Left lung (tissue), 10 donors: Measurements from ENCODE around the gene ITPR2. TPM values are rescaled to one million over a fixed set of nuclear protein-coding genes. Genes with fewer than 3 reads are reported as not detected.

Source experiments
- ATAC-seq: fragments of 200-7000 bp; cut with Tn5 transposase; one replicate; pipeline ENCODE4 v1.9.1; 2020; ENCODE audit warnings: moderate library complexity
- DNase-seq, 4 donors: peaks; one replicate each; pipeline ENCODE4 v3.0.0-alpha.2; 2013 to 2020
- H3K27ac ChIP-seq, 2 donors: fragments of 200-600 bp; sonication (generic) in 1 of 2; one replicate each; pipeline versions ENCODE4 v1.5.0 to v1.8.0; 2020 to 2021
- H3K27me3 ChIP-seq, 2 donors: fragments of 200-600 bp; sonication (generic) in 1 of 2; one replicate each; pipeline versions ENCODE4 v1.5.0 to v1.8.0; 2020 to 2021
- H3K36me3 ChIP-seq, 2 donors: fragments of 200-600 bp; sonication (generic) in 1 of 2; one replicate each; pipeline versions ENCODE4 v1.5.0 to v1.8.0; 2020 to 2021
- H3K4me1 ChIP-seq, 2 donors: fragments of 200-600 bp; one replicate each; pipeline ENCODE4 v1.8.0; 2021
- H3K4me3 ChIP-seq, 2 donors: fragments of 200-600 bp; sonication (generic) in 1 of 2; one replicate each; pipeline versions ENCODE4 v1.5.0 to v1.8.0; 2020 to 2021; ENCODE audit warnings: mild to moderate bottlenecking in 1 of 2
- H3K9me3 ChIP-seq, 2 donors: fragments of 200-600 bp; sonication (generic) in 1 of 2; one replicate each; pipeline versions ENCODE4 v1.5.0 to v1.8.0; 2020 to 2021
- intact Hi-C, 2 donors: fragments of 100-400 bp; cut with DNase I; formaldehyde crosslinking; loops; one replicate each; pipeline versions ENCODE4 v1.11.2 to v1.14.2; 2022
- polyA plus RNA-seq, 6 donors: library from polyadenylated mRNA; unstranded; fragments of 120-200 nt; gene quantifications; one replicate each; pipeline ENCODE4 v1.2.1, GENCODE V29; 2013; ENCODE audit not compliant: insufficient read length in 6 of 6
- total RNA-seq, 2 donors: library from RNA; stranded (reverse); fragmentation: NEBNext Ultra II Directional; extraction: Animal tissue kit (Norgen Biotek cat#: 25700); gene quantifications; one replicate each; pipeline ENCODE4 v1.2.1, GENCODE V29; 2021
- TF ChIP-seq, protein P1 (sequence below), 2 donors: fragments of 200-600 bp; sonication (generic) in 1 of 2; IDR thresholded peaks; one replicate each; pipeline versions ENCODE4 v1.5.0 to v1.8.0; 2021; ENCODE audit warnings: antibody characterized with exemption in 2 of 2
- donor health status: DM: no; HTN: yes; CAD: no.
- donor health status: DM: no; HTN: no; CAD: no.

The ITPR2 gene
- total and polyA plus RNA-seq, 8 donors = 5.5 to 67.8 (median 7.5) TPM

DNA sequence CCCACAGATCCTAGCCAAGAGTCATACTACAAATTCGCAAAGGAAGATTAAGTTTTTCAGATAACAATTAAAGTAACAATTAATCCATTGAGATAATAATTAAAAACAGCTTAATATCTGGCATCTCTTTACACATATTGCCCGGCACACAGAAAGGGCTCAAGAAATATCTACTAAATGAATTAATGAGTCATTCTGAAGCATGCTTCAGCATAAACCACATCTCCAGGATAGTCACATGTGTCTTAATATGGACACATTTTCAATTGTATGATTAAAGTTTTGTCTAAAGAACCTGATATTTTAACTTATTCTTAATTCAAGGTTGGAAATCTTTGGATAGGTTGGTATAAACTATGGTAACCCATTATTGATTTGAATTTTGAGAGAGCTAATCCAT, 9.6 kb downstream of the ITPR2 start:
- no peak for DNase-seq
- Histone ChIP-seq H3K9me3 (no peaks in the 10 kb centered on the region), H3K4me3 (no peak overlapping the region), H3K36me3 (no peaks in the 10 kb centered on the region), H3K4me1 (peaks cover 0 to 19% of the 10 kb centered on the region in 2 donors), H3K27ac (no peak overlapping the region), H3K27me3 (no peaks in the 10 kb centered on the region)
- no peak for ATAC-seq
- TF ChIP-seq, protein P1, sequence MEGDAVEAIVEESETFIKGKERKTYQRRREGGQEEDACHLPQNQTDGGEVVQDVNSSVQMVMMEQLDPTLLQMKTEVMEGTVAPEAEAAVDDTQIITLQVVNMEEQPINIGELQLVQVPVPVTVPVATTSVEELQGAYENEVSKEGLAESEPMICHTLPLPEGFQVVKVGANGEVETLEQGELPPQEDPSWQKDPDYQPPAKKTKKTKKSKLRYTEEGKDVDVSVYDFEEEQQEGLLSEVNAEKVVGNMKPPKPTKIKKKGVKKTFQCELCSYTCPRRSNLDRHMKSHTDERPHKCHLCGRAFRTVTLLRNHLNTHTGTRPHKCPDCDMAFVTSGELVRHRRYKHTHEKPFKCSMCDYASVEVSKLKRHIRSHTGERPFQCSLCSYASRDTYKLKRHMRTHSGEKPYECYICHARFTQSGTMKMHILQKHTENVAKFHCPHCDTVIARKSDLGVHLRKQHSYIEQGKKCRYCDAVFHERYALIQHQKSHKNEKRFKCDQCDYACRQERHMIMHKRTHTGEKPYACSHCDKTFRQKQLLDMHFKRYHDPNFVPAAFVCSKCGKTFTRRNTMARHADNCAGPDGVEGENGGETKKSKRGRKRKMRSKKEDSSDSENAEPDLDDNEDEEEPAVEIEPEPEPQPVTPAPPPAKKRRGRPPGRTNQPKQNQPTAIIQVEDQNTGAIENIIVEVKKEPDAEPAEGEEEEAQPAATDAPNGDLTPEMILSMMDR (IDR thresholded peaks at IDR 0.05) = no peak
- intact Hi-C loops = no loop called here

DNA sequence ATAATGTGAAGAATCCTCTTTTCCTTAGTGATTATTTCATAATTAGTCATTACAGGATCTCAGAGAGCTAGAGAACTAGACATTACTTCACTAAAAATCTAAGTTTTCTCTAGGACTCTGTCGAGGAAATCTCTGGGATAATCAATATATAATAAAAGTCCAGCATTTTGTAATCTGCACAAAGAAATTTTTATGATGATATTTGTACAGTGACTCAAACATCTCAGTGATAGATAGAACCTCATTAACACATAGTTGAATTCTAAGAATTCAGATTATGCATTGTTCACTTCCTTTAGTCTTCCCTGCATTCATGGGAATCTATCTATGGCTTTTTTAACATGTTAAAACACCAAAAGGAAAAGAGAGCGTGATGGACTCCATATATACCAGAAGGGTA, 11.0 kb downstream of the ITPR2 start:
- no peaks in the 10 kb centered on the region for H3K36me3 ChIP-seq
- H3K27me3 ChIP-seq = no peaks in the 10 kb centered on the region
- H3K27ac ChIP-seq = no peak overlapping the region
- H3K4me3 ChIP-seq = no peak overlapping the region
- H3K4me1 ChIP-seq = peaks cover 0 to 10% of the 10 kb centered on the region in 2 donors
- DNase-seq = no peak
- intact Hi-C loops = no loop called here
- no peaks in the 10 kb centered on the region for H3K9me3 ChIP-seq
- TF ChIP-seq, protein P1 (IDR thresholded peaks at IDR 0.05) = no peak
- ATAC-seq = no peak

DNA sequence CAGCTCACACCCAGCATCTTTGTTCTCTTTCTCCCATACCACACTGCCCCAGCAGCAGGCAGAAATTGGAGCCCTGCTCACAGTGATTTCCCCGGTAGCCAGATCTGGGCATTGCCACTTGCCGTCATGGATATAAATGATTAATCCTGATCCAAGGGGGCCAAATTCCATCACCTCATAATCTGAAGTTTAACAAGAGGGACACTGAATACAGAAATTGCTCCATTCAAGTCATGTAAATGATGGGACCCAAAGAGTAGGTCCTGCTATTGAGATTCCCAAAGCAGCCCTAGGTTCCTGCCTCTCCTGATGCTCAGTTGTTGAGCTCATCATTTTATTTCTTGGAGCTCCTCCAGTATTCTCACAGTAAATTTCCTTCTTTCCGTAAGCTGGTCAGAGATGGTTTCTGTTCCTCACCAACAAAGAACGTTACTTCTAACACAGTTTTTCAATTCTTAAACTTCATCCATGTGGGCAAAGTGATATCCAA, 11.7 kb downstream of the ITPR2 start:
- no peak for DNase-seq
- Histone ChIP-seq H3K4me1 (peaks cover 0 to 10% of the 10 kb centered on the region in 2 donors), H3K4me3 (no peak overlapping the region), H3K36me3 (no peaks in the 10 kb centered on the region), H3K27me3 (no peaks in the 10 kb centered on the region), H3K27ac (no peak overlapping the region), H3K9me3 (no peaks in the 10 kb centered on the region)
- no peak for ATAC-seq
- TF ChIP-seq, protein P1 (IDR thresholded peaks at IDR 0.05) = no peak
- intact Hi-C loops = no loop called here

DNA sequence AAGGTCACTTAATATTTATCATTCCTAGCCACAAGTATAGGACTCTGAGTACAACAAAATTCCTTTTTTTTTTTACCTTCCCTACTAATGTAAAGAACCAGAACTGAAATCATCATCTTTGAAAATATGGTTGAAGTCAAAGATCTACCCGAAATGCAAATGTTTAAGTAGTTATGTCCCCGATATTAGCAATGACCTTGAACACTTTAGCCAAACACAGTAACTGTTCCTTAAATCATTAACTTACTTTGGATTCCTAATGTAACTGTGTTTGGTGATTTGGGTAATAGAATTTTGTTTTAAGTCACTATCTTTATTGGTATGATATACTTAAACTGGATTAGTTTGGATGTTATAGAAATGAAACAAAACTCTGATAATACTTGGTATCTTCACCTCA, 14.4 kb downstream of the ITPR2 start:
- ATAC-seq = no peak
- intact Hi-C loops = no loop called here

DNA sequence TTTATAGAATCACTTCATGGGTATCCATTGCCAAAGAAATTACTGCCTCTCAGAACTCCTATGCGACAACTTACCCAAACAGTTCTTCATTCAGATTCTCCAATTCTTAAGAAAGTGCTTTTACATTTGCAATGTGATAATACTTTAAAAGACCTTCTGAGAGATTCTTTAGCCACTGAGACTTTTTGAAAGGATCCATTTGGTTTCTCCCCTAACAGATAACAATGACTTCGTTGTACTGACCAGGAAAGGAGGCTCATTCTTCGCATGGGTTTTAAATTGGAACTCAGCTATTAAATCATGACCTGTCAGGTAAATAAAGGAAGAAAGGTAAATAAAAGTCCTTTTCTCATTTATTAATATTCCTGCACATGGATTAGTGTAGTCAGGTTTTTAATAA, 14.8 kb downstream of the ITPR2 start:
- H3K4me1 ChIP-seq = peaks cover 0 to 10% of the 10 kb centered on the region in 2 donors
- DNase-seq (no peak), ATAC-seq (no peak)
- H3K27ac ChIP-seq = no peak overlapping the region
- H3K27me3 ChIP-seq = no peaks in the 10 kb centered on the region
- H3K4me3 ChIP-seq = no peak overlapping the region
- intact Hi-C loops = no loop called here
- no peaks in the 10 kb centered on the region for H3K9me3 ChIP-seq
- TF ChIP-seq, protein P1 (IDR thresholded peaks at IDR 0.05) = no peak
- H3K36me3 ChIP-seq = no peaks in the 10 kb centered on the region

More for the DNA sequence above, 14.4 kb downstream of the ITPR2 start:
- Histone ChIP-seq H3K36me3 (no peaks in the 10 kb centered on the region), H3K4me1 (peaks cover 0 to 10% of the 10 kb centered on the region in 2 donors), H3K27ac (no peak overlapping the region), H3K9me3 (no peaks in the 10 kb centered on the region), H3K27me3 (no peaks in the 10 kb centered on the region), H3K4me3 (no peak overlapping the region)
- DNase-seq = no peak
- TF ChIP-seq, protein P1 (IDR thresholded peaks at IDR 0.05) = no peak
